Measurements from ENCODE around the gene SLC2A1.

SLC2A1 gene

DNA sequence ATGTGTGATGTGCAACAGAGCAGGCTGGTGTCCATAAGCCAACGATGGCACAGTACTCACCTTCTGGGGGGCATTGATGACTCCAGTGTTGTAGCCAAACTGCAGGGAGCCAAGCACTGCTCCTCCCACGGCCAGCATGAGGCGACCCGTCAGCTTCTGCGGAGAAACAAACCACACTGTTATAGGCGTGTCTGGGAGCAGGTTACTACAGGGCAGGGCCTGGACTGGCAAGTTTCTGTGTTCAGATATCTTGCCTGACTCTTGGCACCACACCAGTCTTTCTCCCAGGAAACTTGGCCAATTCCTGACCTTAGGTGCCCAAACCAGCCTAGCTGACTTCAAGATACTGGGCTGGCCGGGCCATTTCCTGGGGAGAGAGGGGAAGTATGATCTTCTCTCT, 15.5 kb downstream of the SLC2A1 start:
- in situ Hi-C loops (cut with MboI; ENCODE audit: low sequenced_read_pairs), result no loop called here

DNA sequence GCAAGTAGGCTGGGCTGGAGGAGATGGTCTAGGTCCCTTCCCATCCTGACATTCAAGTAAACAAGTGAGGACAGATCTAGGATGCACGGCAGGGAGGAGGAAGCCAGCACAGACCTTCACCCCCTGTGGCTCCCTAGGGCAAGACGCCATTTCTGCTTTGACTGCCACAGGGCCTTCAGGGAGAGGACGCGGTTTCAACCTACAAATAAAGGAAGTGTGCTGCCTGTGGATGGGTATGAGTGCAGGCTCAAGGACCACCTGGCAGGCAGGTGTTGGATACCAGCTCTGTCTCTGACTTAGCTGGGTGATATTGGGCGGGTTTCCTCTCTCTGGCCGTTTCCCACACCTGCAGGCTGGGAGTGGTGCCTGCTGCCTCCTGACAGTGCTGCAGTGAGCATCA, 16.2 kb downstream of the SLC2A1 start:
- in situ Hi-C loops (cut with MboI; ENCODE audit: low sequenced_read_pairs), result no loop called here

DNA sequence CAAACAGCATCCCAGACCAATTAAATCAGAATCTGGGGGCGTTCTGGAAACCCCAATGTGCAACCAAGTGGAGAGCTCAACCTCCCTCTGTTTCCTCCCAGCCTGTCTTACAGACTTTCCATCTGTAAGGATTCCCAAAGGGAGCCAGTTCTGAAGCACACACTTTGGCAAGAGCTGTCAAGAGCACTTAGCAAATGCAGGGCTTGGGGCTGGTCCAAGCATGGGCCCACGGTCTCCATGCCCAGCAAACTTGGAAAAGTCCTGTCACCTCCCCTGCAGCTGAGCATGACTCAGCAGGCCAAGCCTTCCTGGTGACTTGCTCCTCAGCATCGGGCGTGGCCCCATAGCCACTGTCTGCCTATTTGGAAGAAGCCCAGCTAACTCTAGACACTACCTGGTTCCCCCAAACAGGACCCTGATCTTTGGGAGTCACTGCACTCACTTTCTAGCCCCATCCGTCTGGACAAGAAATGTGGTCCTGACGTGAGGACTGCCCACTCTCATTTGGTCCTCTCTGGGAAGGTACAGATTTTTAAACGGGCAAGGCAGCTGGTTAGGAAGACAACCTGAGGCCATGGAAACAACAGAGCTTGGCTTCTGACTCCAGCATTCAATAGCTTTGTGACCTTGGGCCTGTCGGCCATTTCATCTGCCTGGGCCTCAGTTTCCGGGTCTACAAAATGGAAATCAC, 16.9 kb downstream of the SLC2A1 start:
- in situ Hi-C loops (cut with MboI; ENCODE audit: low sequenced_read_pairs), result no loop called here

DNA sequence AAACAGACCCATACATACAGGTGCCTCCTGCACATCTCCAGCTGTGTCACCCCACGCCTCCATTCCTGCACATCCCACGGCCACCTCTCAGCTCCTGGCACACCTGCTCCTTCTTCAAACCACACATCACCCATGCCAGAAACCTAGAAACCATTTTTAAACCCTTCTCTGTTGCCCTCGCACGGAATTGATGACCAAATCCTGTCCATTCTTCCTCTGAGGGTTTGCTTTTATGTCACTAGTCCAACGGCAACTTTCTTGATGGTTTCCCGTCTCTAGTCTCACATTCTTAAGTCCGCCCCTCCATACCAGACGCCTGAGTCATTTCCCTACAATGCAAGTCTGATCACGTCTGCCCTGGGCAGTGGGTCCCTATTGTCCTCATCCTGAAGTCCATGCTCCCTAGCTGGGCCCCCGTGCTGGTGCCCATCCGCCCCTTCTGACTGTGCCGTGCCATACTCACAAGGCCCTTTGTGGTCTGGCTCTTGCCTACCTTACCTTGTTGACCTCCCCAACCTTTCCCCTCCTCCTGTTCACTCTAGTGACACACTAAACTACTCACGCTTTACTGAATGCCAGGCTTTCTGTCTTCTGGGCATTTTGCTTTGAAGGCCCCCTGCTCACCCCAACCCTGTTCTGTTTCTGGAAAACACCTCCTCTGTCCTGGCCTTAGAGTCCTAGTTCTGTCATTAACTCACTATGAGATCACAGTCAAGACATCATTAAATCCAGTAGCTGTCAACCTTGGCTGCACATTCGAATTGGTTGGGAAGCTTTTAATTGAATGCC, 17.6 kb downstream of the SLC2A1 start:
- in situ Hi-C loops (cut with MboI; ENCODE audit: low sequenced_read_pairs), result no loop called here

DNA sequence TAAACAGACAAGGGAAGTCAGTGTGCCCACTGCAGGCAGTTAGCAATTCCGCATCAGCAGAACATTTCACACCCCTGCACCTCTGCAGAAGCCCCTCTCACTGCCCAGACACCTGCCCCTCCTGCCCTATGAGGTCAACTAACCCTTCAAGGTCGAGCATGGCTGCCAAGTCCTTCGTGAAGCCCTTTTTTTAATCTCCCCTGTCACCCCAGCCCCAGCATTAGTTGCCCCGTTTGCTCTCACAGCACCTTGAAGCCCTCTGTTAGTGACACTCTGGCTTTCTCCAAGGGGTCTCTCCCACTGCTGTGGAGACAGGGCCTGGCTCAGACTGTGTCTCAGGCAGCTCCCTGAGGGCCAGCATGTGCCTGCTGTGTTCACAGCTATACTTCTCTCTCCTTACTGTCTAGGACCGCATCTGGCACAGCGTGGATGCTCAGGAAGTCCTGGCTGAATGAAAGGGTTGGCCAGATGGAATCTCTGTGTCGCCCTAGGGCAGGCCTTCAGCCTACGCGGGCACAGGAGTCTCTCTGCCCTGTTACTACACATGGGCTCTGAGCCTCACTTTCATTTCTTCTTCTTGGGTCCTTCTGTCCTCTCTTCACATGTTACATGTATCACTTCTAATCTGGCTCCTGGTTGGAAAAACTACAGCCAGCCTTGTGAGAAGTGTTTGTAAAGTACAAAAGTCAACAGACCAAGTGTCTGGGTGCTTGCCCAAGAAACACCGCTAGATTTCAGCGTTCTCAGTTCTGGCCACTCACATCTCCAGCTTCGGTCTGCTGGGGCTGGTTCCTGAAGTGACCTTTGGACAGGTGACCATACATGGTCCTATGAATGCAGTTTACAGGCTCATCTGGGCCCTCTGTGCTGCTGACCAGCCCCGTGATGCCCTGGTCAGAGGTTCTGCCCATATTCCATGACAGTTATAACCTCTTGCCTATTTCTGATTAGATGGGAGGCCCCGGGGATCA, 19.7 kb downstream of the SLC2A1 start:
- in situ Hi-C loops (cut with MboI; ENCODE audit: low sequenced_read_pairs), result no loop called here

DNA sequence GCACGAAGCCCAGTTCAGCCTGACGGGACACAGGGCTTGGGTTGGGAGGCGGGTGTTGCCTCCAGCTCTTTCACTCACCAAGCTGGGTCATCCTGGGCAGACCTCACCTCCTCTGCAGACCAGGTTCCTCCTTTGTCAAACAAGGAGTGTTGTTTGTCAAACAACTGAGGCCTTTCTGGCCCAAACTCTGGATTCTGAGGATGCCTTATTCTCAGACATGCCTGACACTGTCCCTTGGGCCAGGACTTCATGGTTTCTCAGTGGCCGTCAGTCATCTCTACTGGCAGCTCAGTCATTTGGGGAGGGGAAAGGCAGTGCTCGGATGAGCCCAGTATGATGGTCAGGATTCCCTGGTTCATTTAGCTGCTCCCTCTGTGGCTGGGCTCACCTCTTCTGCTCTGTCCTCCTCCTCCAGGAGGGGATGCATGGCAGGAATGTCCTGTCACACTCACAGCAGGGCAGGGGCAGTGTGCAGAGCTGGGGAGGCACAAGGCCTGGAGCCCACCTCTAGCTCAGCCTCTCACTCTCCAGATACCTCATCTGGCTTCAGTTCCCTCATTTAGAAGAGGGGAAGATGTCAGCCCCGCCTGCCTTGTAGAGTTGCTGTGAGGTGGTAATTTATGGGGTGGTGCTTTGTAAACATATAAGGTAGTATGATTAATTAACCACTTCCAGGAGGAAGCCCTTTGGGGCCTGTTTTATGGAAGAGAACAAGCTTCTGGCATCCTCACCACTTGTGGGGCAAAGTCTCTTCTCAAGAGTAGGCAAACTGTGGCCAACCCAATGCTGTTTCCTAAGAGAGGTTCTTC, 20.6 kb downstream of the SLC2A1 start:
- in situ Hi-C loops (cut with MboI; ENCODE audit: low sequenced_read_pairs), result no loop called here

DNA sequence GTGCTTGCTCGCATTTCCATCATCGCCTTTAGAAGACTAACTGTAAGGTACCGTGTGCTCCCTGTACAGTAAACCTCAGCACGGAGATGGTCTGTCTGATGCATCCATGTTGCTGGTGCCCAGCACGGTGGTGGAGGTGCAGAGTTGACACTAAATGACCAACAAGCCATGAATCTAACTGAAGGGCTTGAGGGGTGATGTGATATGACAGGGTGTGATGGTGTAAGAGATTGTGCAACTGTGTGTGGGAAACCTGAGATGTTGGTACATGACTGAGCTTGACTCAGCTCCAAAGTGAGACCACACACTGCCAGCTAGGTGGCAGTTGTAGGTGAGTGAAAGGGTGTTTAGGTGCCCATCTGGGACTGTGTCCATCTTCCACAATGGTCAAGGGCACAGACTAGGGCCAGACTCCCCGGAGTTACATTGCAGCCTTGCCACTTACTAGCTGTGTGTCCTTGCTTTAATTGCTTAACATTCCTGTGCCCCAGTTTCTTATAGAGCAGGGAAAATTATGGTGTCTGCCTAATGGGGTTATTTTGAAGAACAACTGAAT, 21.4 kb downstream of the SLC2A1 start:
- in situ Hi-C loops (cut with MboI; ENCODE audit: low sequenced_read_pairs), result no loop called here

GRCh38 chr1:42936309-42937078, 22.2 kb downstream of the SLC2A1 start:
- in situ Hi-C loops (cut with MboI; ENCODE audit: low sequenced_read_pairs), result no loop called here

GRCh38 chr1:42935971-42936308, 22.7 kb downstream of the SLC2A1 start:
- in situ Hi-C loops (cut with MboI; ENCODE audit: low sequenced_read_pairs), result no loop called here

DNA sequence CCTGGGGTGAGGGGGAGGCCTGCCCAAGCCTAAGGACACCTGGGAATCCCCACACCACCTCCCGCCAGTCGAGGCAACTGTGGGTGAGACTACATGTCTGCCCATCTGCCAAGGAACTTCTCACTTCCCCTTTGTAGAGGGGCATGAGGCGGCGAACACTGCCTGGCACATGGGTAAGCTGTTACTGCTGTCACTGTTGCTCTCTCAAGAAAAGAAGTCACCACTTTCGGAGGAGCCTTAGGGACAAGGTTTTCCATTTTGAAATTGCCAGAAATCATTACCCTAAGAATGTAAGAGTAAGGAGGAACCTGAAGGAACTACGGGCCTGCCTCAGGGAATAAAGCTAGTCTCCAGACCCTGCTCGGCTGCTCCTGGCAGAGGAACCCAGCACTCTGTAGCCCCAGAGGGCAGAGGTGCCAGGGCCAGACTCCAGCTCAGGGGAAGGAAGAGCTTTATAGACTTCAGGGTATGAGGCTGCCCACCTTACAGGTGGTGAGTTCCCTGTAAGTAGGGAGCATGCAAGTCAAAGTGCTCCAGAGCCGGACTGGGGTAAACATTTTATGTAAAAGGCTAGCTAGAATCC, 23.3 kb downstream of the SLC2A1 start:
- in situ Hi-C loops (cut with MboI; ENCODE audit: low sequenced_read_pairs), result no loop called here

GRCh38 chr1:42934541-42935312, 23.9 kb downstream of the SLC2A1 start:
- in situ Hi-C loops (cut with MboI; ENCODE audit: low sequenced_read_pairs), result no loop called here

GRCh38 chr1:42933610-42934491, 24.8 kb downstream of the SLC2A1 start:
- in situ Hi-C loops (cut with MboI; ENCODE audit: low sequenced_read_pairs), result no loop called here

- in situ Hi-C loops (cut with MboI; ENCODE audit: low sequenced_read_pairs), result no loop called here
Measured at GRCh38 chr1:42933060-42933586, 25.5 kb downstream of the SLC2A1 start.

DNA sequence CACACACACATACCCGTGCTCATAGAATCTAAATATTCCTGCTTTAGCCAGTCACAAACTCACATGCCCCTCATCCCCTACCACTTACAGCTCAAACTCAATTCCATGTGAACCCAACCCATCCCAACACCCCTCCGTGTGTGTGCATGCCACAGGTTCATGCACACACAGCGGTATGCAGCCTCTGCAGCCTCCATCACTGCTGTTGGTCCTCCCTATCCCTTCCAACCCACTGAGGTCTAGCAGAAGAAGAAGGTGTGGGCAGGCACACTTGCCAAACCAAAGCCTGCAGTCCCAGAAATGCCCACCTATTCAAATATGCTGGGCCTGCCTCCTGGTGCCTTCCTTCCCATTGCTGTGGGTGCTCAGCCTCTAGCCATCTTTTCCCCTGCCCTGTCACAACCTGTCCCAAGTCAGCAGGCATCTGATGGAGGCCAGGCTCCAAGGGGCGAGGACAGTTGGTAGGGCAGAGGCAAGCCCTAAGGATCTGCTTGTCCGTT, 26.2 kb downstream of the SLC2A1 start:
- in situ Hi-C loops (cut with MboI; ENCODE audit: low sequenced_read_pairs), result no loop called here

- in situ Hi-C loops (cut with MboI; ENCODE audit: low sequenced_read_pairs), result no loop called here
Measured at GRCh38 chr1:42931911-42932422, 26.7 kb downstream of the SLC2A1 start.

GRCh38 chr1:42931108-42931539, 27.5 kb downstream of the SLC2A1 start:
- in situ Hi-C loops (cut with MboI; ENCODE audit: low sequenced_read_pairs), result no loop called here

Measured in HL-60/S4 treated with retinoic acid at 250 ng/mL for 4 days and 3 days (cell line).